GM19467 (cell line): ENCODE data around the gene DSE.
"Not testable (repeated sequence)": the region's sequence is repeated elsewhere in the genome, so short reads cannot be mapped to it uniquely, and the experiment has no call there.

Source experiments
- ATAC-seq: cut with Tn5 transposase; IDR thresholded peaks from one replicate; pipeline ENCODE4 v1.9.1; 2021; ENCODE audit warnings: mild to moderate bottlenecking, moderate library complexity; ENCODE audit not compliant: unreplicated experiment

The DSE gene

GRCh38 chr6:116370760-116371119 is at the start of gene DSE:
DSE (plus strand) TSS chr6:116370947; CDS start chr6:116399251, 28,304 bp downstream.
- ATAC-seq = peak; percentile 65

DNA sequence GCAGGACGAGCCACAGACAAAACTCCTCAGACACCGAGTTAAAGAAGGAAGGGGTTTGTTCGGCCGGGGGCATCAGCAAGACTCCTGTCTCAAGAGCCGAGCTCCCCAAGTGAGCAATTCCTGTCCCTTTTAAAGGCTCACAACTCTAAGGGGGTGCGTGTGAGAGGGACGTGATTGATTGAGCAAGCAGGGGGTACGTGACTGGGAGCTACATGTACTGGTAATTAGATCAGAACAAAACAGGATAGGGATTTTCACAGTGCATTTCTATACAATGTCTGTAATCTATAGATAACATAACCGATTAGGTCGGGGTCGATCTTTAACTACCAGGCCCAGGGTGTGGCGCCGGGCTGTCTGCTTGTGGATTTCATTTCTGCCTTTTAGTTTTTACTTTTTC is 48.8 kb upstream of the DSE start:
- ATAC-seq = not testable (repeated sequence)

GRCh38 chr6:116323863-116324262 is 46.9 kb upstream of the DSE start:
- ATAC-seq = no peak

GRCh38 chr6:116325634-116326132 is 45.1 kb upstream of the DSE start:
- ATAC-seq = not testable (repeated sequence)

DNA sequence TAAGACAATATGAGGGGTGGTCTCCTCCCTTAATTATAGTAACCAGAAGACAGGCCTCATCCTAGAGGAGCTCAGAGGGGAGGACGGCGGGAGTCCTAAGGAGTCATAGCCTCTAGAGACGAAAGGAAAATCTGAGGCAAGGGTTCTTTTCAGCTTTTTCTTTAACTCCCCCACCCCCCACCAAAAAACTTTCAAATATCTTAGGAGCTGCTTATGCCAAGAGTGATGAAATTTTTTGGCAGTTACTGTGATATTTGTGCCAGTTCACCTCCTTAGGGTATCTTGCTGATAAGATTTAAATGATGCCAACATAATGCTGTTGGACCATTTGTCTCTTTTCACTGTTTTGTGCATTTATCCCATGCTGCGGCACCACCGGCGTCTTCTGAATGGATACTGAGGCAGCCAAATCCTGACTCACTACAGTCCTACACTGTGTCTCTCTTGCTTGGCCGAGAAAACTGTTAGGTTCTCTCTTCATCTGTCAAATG is 44.5 kb upstream of the DSE start:
- no peak for ATAC-seq

- ATAC-seq = no peak
Observed at GRCh38 chr6:116326996-116327395, 43.8 kb upstream of the DSE start.

DNA sequence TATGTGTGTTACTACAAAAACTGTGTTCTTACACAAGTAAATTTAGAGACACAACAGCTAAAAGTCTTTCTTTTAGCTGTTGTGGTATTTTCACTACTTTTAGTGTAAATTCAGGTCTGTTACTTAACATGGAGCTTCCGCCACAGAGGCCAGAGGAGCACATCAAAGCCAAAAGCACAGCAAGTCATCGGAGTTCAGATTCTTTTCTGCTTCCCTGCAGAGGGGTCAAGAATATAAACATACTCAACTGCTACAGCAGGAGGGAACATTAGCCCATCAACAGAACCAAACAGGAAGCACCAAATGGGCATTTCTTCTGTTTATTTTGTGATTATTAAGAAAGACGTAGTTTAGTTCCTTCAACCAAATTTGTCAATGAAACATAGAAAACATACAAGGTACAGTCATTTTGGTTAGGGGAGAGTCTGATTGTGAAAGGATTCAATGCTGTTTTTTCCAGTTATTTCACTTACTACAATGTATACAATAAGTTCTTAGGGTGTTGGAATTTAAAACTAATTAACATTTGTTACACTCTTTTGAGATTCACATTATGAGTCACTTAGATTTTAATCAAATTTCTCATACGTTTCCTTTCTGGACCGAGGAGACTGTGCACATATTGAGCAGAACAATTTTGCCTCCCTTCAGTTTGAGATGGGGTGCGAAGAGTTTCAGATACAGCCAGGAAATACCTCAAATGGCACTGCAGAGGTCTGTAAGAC is 42.8 kb upstream of the DSE start:
- no peak for ATAC-seq

DNA sequence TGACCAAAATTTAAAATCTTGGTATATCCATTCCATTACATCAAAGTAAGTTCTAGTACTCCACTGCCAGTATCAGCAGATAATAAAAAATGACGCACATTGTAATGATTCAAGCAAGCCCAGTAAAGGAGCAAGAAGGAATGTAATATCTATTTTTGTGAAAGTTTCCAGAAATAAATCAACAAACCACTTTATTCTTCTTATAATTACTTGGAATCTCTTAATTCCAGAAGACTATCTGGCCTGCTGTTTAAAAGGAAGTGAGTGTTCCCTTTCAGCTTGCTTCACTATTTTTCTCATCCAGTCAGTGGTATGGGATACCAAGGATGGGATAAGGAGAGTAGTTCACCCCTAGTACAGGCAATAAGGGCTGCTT is 42.2 kb upstream of the DSE start:
- ATAC-seq = no peak

GRCh38 chr6:116329156-116329555 is 41.6 kb upstream of the DSE start:
- no peak for ATAC-seq

DNA sequence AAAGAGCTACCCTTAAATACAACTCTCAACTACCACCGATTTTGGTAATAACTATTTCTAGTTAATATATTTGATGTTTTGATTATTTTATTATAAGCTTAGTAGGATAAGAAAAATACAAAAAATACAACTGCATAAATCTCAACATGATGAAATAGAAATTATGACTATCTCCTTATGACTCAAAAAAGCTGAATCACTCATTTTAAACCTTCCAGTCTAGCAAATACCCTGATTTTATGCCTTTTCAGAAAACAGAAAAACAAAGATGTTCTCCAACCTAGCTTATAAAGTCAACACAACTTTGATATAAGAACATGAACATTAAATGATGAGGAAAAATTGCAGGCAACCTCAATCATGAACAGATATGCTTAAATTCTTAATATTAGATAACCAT is 40.2 kb upstream of the DSE start:
- no peak for ATAC-seq

GRCh38 chr6:116332096-116332495 is 38.7 kb upstream of the DSE start:
- no peak for ATAC-seq

DNA sequence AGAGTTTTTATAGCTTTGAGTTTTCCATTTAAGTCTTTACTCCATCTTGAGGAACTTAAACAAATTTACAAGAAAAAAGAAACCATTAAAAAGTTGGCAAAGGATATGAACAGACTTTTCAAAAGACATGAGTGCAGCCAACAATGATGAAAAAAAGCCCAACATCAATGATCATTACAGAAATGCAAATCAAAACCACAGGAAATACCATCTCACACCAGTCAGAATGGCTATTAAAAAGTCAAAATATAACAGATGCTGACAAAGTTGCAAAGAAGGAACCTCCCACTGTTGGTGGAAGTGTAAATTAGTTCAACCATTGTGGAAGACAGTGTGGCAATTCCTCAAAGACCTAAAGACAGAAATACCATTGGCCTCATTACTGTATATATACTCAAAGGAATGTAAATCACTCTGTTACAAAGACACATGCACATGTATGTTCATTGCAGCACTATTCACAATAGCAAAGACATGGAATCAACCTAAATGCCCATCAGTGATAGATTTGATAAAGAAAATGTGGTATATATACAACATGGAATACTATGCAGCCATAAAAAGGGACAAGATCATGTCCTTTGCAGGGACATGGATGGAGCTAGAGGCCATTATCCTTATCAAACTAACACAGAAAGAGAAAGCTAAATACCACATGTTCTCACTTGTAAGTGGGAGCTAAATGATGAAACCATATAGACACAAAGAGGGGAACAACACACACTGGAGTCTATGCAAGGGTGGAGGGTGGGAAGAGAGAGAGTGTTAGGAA is 35.9 kb upstream of the DSE start:
- ATAC-seq = not testable (repeated sequence)

GRCh38 chr6:116335612-116336215 is 35.0 kb upstream of the DSE start:
- ATAC-seq = no peak

- ATAC-seq = no peak
Observed at GRCh38 chr6:116338943-116339342, 31.8 kb upstream of the DSE start.

- ATAC-seq = not testable (repeated sequence)
Observed at GRCh38 chr6:116340625-116341024, 30.1 kb upstream of the DSE start.

- ATAC-seq = no peak
Observed at GRCh38 chr6:116349216-116349615, 21.5 kb upstream of the DSE start.

DNA sequence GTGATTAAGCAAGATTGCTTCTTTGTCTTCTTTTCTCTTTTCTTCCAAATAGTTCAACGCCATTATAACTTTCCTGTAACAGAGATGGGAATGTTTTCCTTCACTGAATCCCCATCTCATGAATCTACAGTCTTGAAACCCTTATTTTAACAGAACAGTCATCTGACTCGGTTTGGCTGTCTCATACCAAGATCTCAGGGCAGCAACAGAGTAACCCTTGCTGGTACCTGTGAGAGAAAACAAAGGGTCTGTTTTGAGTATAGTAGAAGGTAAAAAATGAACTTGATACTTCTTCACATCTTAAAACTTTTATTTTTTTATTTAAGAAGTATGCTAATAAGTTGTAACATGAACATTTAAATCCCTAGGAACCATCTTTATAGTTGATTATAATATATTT is 19.6 kb upstream of the DSE start:
- no peak for ATAC-seq

DNA sequence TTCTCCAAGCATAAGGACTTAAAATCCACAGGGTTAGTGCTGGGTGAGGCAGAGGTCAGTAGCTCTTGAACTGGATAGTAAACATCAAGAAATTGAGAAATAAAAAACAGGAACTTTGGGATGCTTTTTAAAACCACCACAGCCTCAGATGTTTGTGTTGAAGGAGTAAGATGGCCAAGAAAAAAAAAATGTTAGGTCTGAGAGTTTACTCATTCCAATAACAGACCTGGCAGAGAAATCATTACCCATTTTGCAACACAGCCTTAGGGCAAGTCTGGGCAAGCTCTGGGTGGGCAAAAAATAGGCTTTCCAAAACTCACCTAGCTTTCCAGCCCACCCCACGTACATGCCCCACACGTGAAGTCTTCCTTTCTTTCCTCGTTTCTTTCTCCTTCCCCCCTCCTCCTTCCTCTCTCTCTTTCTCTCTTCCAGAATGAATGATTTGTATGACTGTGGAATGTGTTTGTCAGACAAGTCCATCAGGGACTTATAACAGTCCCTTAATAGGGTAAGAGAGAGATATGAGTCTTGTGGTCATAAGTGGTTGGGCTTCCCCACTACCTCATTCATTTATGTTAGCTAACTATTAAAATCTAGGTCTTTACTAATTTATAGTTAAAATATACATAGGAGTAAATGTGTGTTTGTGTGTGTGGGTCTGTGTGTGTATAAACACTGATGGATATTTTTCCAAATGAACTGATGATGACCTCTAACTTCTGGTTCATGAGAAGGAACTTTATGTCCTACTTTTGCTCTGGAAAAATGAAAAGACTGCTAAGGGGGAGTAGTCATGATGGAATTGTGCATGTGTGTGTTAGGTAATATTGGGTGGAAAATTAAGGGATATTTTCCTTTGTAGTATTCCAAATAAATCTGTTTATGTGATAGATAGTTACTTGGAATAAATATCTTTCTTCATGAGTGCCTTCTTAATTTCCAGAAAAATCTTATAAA is 18.0 kb upstream of the DSE start:
- no peak for ATAC-seq

DNA sequence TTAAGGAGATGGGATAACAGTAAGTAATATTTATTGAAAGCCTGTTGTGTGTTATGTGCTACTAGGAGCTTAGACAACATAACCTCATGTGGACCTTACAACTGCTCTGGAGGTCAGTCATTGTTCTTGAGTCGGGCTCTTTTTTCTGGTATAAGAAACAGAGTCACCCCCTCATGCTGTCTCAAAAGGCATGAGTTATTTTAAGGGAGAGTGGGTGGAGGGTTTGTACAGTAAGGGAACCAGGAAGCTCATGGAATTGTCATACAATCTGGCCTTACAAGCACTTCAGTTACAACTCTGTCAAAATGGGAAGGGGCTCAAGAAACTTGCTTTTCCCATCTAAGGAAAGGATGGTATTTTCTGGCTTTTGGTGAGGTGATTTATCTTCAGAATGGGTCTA is 16.5 kb upstream of the DSE start:
- ATAC-seq = no peak

DNA sequence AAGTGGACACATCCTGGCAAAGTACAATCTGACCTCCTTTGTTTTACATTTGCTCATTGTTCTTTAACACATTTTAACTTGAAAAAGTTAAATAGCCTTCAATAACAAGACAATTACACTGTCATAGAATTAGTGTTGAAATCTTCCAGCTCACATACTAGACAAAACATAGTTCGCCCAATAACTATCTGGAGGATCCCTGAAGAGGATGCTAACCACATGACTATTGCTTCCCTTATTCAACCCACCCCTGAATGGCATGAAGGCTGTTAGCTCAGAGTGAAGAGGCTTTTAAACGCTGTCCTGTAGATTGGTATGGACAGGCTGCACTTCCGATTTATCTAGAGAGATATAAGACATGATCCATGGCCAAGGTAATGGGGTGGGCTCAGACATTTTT is 15.0 kb upstream of the DSE start:
- ATAC-seq = no peak

DNA sequence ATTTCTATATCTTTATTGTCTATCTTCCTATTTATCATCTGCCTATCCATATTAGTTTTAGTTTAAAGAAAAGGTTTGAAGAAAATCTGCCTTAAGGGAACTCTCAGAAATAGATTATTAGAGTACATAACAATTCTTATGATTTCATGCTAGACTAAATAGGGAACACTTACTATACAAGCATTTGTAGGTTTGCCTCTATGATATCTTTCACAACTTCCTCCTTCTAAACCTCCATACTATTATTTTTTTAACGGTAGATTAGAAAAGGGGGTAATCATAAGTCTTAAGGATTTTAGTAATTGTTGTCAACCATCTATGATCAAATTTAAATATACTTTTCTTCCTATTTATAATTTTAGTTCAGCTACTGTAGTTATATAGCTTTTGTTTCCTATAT is 11.6 kb upstream of the DSE start:
- ATAC-seq = no peak
